Spleen (tissue), 11 donors: ENCODE measurements around the gene LRIG1. TPM values are rescaled to one million over a fixed set of nuclear protein-coding genes. Genes with fewer than 3 reads are reported as not detected.

Source experiments
- DNase-seq: peaks from one replicate; pipeline ENCODE4 v3.0.0-alpha.2; 2020
- H3K27ac ChIP-seq, 8 donors: fragments of 200-600 bp; sonication (generic) in 7 of 8; 1 replicate in 4 of 8; 2 replicates in 4 of 8; pipeline versions ENCODE4 v1.5.0 to v1.8.0; 2016 to 2021; ENCODE audit warnings: inconsistent platforms in 4 of 8, mild to moderate bottlenecking in 4 of 8, moderate library complexity in 1 of 8
- H3K27me3 ChIP-seq, 7 donors: fragments of 200-600 bp; sonication (generic) in 6 of 7; replicated peaks in 1 of 7; 1 replicate in 4 of 7; 2 replicates in 3 of 7; pipeline versions ENCODE4 v1.5.0 to v1.8.0; 2016 to 2021; ENCODE audit warnings: inconsistent platforms in 3 of 7, mild to moderate bottlenecking in 1 of 7
- H3K36me3 ChIP-seq, 6 donors: fragments of 200-600 bp; sonication (generic) in 5 of 6; 1 replicate in 4 of 6; 2 replicates in 2 of 6; pipeline versions ENCODE4 v1.5.0 to v1.8.0; 2016 to 2021; ENCODE audit warnings: inconsistent platforms in 2 of 6
- H3K4me1 ChIP-seq, 6 donors: fragments of 200-600 bp; sonication (generic) in 5 of 6; 1 replicate in 3 of 6; 2 replicates in 3 of 6; pipeline versions ENCODE4 v1.5.0 to v1.8.0; 2016 to 2021; ENCODE audit warnings: inconsistent platforms in 3 of 6
- H3K4me3 ChIP-seq, 8 donors: fragments of 200-600 bp; sonication (generic) in 7 of 8; 1 replicate in 4 of 8; 2 replicates in 4 of 8; pipeline versions ENCODE4 v1.5.0 to v1.8.0; 2016 to 2021; ENCODE audit warnings: inconsistent platforms in 4 of 8, mild to moderate bottlenecking in 4 of 8, moderate library complexity in 2 of 8
- H3K9me3 ChIP-seq, 8 donors: fragments of 200-600 bp; sonication (generic) in 7 of 8; 1 replicate in 4 of 8; 2 replicates in 4 of 8; pipeline versions ENCODE4 v1.5.0 to v1.8.0; 2016 to 2021; ENCODE audit warnings: inconsistent platforms in 4 of 8
- POLR2A ChIP-seq, 3 donors: fragments of 450-650 bp; IDR thresholded peaks; one replicate each; pipeline ENCODE4 v1.5.1; 2017; ENCODE audit warnings: antibody characterized with exemption in 3 of 3, mild to moderate bottlenecking in 1 of 3
- POLR2AphosphoS5 ChIP-seq, 3 donors: sonication (generic); formaldehyde crosslinking; IDR thresholded peaks; one replicate each; pipeline ENCODE4 v1.5.1; 2017; ENCODE audit warnings: antibody characterized with exemption in 3 of 3
- WGBS, 5 donors: extraction: QIAGEN DNeasy Blood & Tissue Kit in 3 of 5; methylation state at CpG; one replicate each; pipeline versions ENCODE4 v1.1.5 to v1.1.7; 2013 to 2018; 5-methylcytosine and 5-hydroxymethylcytosine counted together
- intact Hi-C: fragments of 100-400 bp; cut with DNase I; formaldehyde crosslinking; loops from one replicate; pipeline ENCODE4 v1.15.0; 2023; ENCODE audit warnings: low total_unique reads
- polyA plus RNA-seq, 3 donors: library from polyadenylated mRNA; stranded (reverse); fragments of 200-250 nt; gene quantifications; one replicate each; pipeline ENCODE4 v1.2.1, GENCODE V29; 2013
- total RNA-seq, 7 donors: library from RNA; depleted of rRNA in 3 of 7; stranded (reverse); fragments of >200 nt in 3 of 7; fragmentation: NEBNext Ultra II Directional in 4 of 7; extraction: Animal tissue kit (Norgen Biotek cat#: 25700) in 4 of 7; gene quantifications; one replicate each; pipeline versions ENCODE4 v1.1.0 to v1.2.1, GENCODE V29; 2016 to 2021
- TF ChIP-seq, protein P1 (sequence below), 11 experiments: fragments of 200-600 bp in 7 of 11; fragments of 450-650 bp in 4 of 11; sonication (generic) in 4 of 11; IDR thresholded peaks in 8 of 11; conservative IDR thresholded peaks in 3 of 11; 1 replicate in 7 of 11; 2 replicates in 4 of 11; pipeline versions ENCODE4 v1.4.0 to v1.8.0; 2016 to 2021; ENCODE audit warnings: antibody characterized with exemption in 11 of 11, inconsistent platforms in 4 of 11, mild to moderate bottlenecking in 1 of 11
- donor health status: healthy with polysubstance abuse.
- donor health status: DM: no; HTN: no; CAD: no; lungs with moderate emphysema.
- donor health status: DM: no; HTN: no; CAD: no.
- donor health status: Bipolar disorder and iron deficiency.
- donor health status: healthy.
- donor health status: DM: no; HTN: no; CAD: no.
- donor health status: DM: yes; HTN: yes; CAD: no.

LRIG1 gene
- total and polyA plus RNA-seq, 10 donors, result 5.9 to 19.7 (median 11.9) TPM

GRCh38 chr3:66386925-66387650 is 113.7 kb downstream of the LRIG1 start:
- peaks cover 0 to 49% (median 16%) of the 10 kb centered on the region in 6 donors for H3K4me1 ChIP-seq
- no peak for DNase-seq
- H3K9me3 ChIP-seq, result peaks cover 0 to 15% (median 2%) of the 10 kb centered on the region in 8 donors
- H3K36me3 ChIP-seq, result peaks cover 0 to 59% (median 40%) of the 10 kb centered on the region in 6 donors
- WGBS, 5 donors, result 63 to 80% (median 68%) methylated on average over 7 of the region's 7 CpGs
- TF ChIP-seq, protein P1, sequence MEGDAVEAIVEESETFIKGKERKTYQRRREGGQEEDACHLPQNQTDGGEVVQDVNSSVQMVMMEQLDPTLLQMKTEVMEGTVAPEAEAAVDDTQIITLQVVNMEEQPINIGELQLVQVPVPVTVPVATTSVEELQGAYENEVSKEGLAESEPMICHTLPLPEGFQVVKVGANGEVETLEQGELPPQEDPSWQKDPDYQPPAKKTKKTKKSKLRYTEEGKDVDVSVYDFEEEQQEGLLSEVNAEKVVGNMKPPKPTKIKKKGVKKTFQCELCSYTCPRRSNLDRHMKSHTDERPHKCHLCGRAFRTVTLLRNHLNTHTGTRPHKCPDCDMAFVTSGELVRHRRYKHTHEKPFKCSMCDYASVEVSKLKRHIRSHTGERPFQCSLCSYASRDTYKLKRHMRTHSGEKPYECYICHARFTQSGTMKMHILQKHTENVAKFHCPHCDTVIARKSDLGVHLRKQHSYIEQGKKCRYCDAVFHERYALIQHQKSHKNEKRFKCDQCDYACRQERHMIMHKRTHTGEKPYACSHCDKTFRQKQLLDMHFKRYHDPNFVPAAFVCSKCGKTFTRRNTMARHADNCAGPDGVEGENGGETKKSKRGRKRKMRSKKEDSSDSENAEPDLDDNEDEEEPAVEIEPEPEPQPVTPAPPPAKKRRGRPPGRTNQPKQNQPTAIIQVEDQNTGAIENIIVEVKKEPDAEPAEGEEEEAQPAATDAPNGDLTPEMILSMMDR (IDR thresholded peaks at IDR 0.05 in 8 of 11, conservative IDR thresholded peaks at IDR 0.05 in 3 of 11), result no peak
- TF ChIP-seq POLR2AphosphoS5 (IDR thresholded peaks at IDR 0.05) (no peak), POLR2A (IDR thresholded peaks at IDR 0.05) (no peak)
- intact Hi-C loops, result no loop called here
- peak overlapping the region in 4 of 8 donors; percentile 19 to 39 (median 32) for H3K27ac ChIP-seq
- no peak overlapping the region for H3K4me3 ChIP-seq
- no peaks in the 10 kb centered on the region for H3K27me3 ChIP-seq

GRCh38 chr3:66386011-66386924 is 114.6 kb downstream of the LRIG1 start:
- peaks cover 0 to 63% (median 48%) of the 10 kb centered on the region in 6 donors for H3K36me3 ChIP-seq
- no peaks in the 10 kb centered on the region for H3K27me3 ChIP-seq
- WGBS, 5 donors, result 77 to 85% (median 83%) methylated on average over 7 to 12 of the region's 12 CpGs
- H3K4me1 ChIP-seq, result peaks cover 0 to 48% (median 15%) of the 10 kb centered on the region in 6 donors
- H3K4me3 ChIP-seq, result no peak overlapping the region
- TF ChIP-seq POLR2AphosphoS5 (IDR thresholded peaks at IDR 0.05) (peak in 1 of 3 donors; percentile 22), POLR2A (IDR thresholded peaks at IDR 0.05) (no peak)
- TF ChIP-seq, protein P1 (IDR thresholded peaks at IDR 0.05 in 8 of 11, conservative IDR thresholded peaks at IDR 0.05 in 3 of 11), result no peak
- peaks cover 0 to 15% (median 2%) of the 10 kb centered on the region in 8 donors for H3K9me3 ChIP-seq
- no peak for DNase-seq
- intact Hi-C loops, result no loop called here
- H3K27ac ChIP-seq, result peak overlapping the region in 4 of 8 donors; percentile 19 to 39 (median 32)

- H3K27ac ChIP-seq, result no peak overlapping the region
- no peak overlapping the region for H3K4me3 ChIP-seq
- TF ChIP-seq POLR2A (IDR thresholded peaks at IDR 0.05), result no peak
- TF ChIP-seq POLR2AphosphoS5 (IDR thresholded peaks at IDR 0.05), result no peak
- TF ChIP-seq, protein P1 (IDR thresholded peaks at IDR 0.05 in 8 of 11, conservative IDR thresholded peaks at IDR 0.05 in 3 of 11), result no peak
- H3K27me3 ChIP-seq, result no peaks in the 10 kb centered on the region
- peaks cover 0 to 36% (median 10%) of the 10 kb centered on the region in 6 donors for H3K4me1 ChIP-seq
- DNase-seq, result no peak
- intact Hi-C loops, result no loop called here
- H3K9me3 ChIP-seq, result peaks cover 0 to 15% (median 2%) of the 10 kb centered on the region in 8 donors
- peaks cover 0 to 75% (median 60%) of the 10 kb centered on the region in 6 donors for H3K36me3 ChIP-seq
Measured at GRCh38 chr3:66385066-66385465, 115.8 kb downstream of the LRIG1 start.
